ENCODE measurements around the gene FBXW9. TPM values are rescaled to one million over a fixed set of nuclear protein-coding genes. Genes with fewer than 3 reads are reported as not detected.

The FBXW9 gene
- polyA plus RNA-seq, 1 donor from 2014 or later = 16.2 TPM

DNA sequence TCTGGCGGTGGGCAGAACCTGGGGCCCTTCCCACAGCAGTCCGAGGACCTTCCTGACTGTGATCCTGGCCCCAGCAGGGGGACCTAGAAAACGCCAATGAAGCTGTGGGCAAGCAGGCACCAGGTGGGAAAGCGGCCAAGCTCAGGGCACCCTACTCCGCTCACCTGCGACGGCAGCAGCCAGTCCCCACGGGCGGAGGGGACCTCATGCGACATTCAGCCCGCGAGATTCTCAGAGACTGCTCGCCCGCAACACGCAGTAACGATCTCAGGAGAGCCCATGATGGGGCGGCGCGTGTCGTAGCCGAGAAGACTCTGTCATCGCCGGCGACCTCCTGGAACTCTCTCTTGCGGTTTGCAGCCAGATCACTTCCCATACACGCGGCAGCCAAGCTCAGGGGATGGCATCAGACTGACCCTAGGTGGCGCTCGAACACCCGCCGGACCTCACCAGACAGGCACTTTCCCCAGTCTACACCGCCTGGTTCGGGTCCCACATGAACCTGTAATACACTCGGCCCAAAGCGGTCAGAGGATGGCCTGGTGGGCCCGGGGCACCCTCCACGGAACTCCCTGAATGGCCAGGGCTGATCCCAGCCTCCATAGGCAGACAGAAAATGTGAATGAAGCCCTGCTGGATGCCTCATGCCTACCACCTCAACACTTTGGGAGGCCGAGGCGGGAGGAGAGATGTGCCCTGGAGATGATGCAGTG is 56.4 kb downstream of the FBXW9 start:
- Histone ChIP-seq H3K27ac (ENCODE audit: low read length) (no peak overlapping the region), H3F3A (ENCODE audit: insufficient read depth, low read length, poor library complexity, severe bottlenecking) (no peaks in the 10 kb centered on the region), H3K9me3 (ENCODE audit: low read length) (no peaks in the 10 kb centered on the region), H3K4me2 (ENCODE audit: low read length) (no peak overlapping the region), H2AFZ (ENCODE audit: low read depth, low read length) (no peak overlapping the region), H3K9ac (ENCODE audit: low read length) (no peak overlapping the region), H4K20me1 (ENCODE audit: insufficient read depth) (no peaks in the 10 kb centered on the region), H3K9me2 (ENCODE audit: insufficient read depth, low read length) (no peaks in the 10 kb centered on the region), H3K4me3 (ENCODE audit: low read length) (no peak overlapping the region), H3K79me2 (replicated peaks; ENCODE audit: insufficient read depth, low read length) (no peaks in the 10 kb centered on the region), H3K27me3 (ENCODE audit: insufficient read depth, low read depth, low read length) (no peaks in the 10 kb centered on the region), H3K36me3 (ENCODE audit: insufficient read depth, low read length) (no peaks in the 10 kb centered on the region)
- TF ChIP-seq RAD21 (conservative IDR thresholded peaks at IDR 0.05) (no peak), CTCF (IDR thresholded peaks at IDR 0.05; ENCODE audit: poor library complexity, severe bottlenecking) (peak; percentile 49), TAF1 (IDR thresholded peaks at IDR 0.05; ENCODE audit: low read depth) (no peak), EZH2 (IDR thresholded peaks at IDR 0.05; ENCODE audit: borderline replicate concordance, insufficient read depth, low read length, poor library complexity, severe bottlenecking) (no peak)
- TF ChIP-seq, protein P1, sequence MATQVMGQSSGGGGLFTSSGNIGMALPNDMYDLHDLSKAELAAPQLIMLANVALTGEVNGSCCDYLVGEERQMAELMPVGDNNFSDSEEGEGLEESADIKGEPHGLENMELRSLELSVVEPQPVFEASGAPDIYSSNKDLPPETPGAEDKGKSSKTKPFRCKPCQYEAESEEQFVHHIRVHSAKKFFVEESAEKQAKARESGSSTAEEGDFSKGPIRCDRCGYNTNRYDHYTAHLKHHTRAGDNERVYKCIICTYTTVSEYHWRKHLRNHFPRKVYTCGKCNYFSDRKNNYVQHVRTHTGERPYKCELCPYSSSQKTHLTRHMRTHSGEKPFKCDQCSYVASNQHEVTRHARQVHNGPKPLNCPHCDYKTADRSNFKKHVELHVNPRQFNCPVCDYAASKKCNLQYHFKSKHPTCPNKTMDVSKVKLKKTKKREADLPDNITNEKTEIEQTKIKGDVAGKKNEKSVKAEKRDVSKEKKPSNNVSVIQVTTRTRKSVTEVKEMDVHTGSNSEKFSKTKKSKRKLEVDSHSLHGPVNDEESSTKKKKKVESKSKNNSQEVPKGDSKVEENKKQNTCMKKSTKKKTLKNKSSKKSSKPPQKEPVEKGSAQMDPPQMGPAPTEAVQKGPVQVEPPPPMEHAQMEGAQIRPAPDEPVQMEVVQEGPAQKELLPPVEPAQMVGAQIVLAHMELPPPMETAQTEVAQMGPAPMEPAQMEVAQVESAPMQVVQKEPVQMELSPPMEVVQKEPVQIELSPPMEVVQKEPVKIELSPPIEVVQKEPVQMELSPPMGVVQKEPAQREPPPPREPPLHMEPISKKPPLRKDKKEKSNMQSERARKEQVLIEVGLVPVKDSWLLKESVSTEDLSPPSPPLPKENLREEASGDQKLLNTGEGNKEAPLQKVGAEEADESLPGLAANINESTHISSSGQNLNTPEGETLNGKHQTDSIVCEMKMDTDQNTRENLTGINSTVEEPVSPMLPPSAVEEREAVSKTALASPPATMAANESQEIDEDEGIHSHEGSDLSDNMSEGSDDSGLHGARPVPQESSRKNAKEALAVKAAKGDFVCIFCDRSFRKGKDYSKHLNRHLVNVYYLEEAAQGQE (IDR thresholded peaks at IDR 0.05; ENCODE audit: borderline replicate concordance) = no peak

Small RNA genes lying within 50 kb of the gene (small RNA-seq; reads per million reads assigned to genes)
- gene SNORD41 = 14.8 to 74.9 (median 47.1) reads per million in 3 experiments

Other genes starting within 250 kb of the FBXW9 start
- 16.1 and 17.4 TPM in 2 replicates for gene ZNF709, start 211.8 kb downstream of the FBXW9 start, polyA plus RNA-seq
- gene ZNF564, start 145.1 kb downstream of the FBXW9 start, polyA plus RNA-seq = 7.3 and 7.6 TPM in 2 replicates
- gene ZNF490, start 85.8 kb downstream of the FBXW9 start, polyA plus RNA-seq = 6.1 and 6.7 TPM in 2 replicates
- gene ZNF791, start 85.7 kb downstream of the FBXW9 start, polyA plus RNA-seq = 10.2 and 11.0 TPM in 2 replicates
- gene MAN2B1, start 29.9 kb downstream of the FBXW9 start, polyA plus RNA-seq = 11.5 and 23.4 TPM in 2 replicates
- 45.3 and 51.3 TPM in 2 replicates for gene WDR83, start 29.8 kb downstream of the FBXW9 start, polyA plus RNA-seq
- gene DHPS, start 14.8 kb downstream of the FBXW9 start, polyA plus RNA-seq = 227 and 239 TPM in 2 replicates
- not detected in 2 replicates for gene GNG14, start 8.6 kb downstream of the FBXW9 start, polyA plus RNA-seq
- 88.0 and 98.6 TPM in 2 replicates for gene TNPO2, start 27.3 kb upstream of the FBXW9 start, polyA plus RNA-seq
- 405 and 418 TPM in 2 replicates for gene TRIR, start 38.1 kb upstream of the FBXW9 start, polyA plus RNA-seq
- 89.6 and 112 TPM in 2 replicates for gene GET3, start 40.9 kb upstream of the FBXW9 start, polyA plus RNA-seq
- gene BEST2, start 55.2 kb upstream of the FBXW9 start, polyA plus RNA-seq = not detected in 2 replicates
- 28.4 and 44.3 TPM in 2 replicates for gene HOOK2, start 78.9 kb upstream of the FBXW9 start, polyA plus RNA-seq
- gene JUNB, start 94.9 kb upstream of the FBXW9 start, polyA plus RNA-seq = 18.7 and 29.4 TPM in 2 replicates
- gene PRDX2, start 105.2 kb upstream of the FBXW9 start, polyA plus RNA-seq = 832 and 882 TPM in 2 replicates
- gene THSD8, start 105.4 kb upstream of the FBXW9 start, polyA plus RNA-seq = not detected in 2 replicates
- gene RNASEH2A, start 110.0 kb upstream of the FBXW9 start, polyA plus RNA-seq = 25.7 and 28.2 TPM in 2 replicates
- 1.0 TPM in 1 of 2 replicates, not detected in the other for gene RTBDN, start 137.9 kb upstream of the FBXW9 start, polyA plus RNA-seq
- gene MAST1, start 141.9 kb upstream of the FBXW9 start, polyA plus RNA-seq = 65.0 and 105 TPM in 2 replicates
- 0.59 TPM in 1 of 2 replicates, not detected in the other for gene DNASE2, start 184.8 kb upstream of the FBXW9 start, polyA plus RNA-seq
- gene KLF1, start 190.6 kb upstream of the FBXW9 start, polyA plus RNA-seq = not detected in 2 replicates
- gene GCDH, start 194.5 kb upstream of the FBXW9 start, polyA plus RNA-seq = 35.4 and 51.5 TPM in 2 replicates
- 1.5 and 1.6 TPM in 2 replicates for gene SYCE2, start 222.7 kb upstream of the FBXW9 start, polyA plus RNA-seq
- 47.6 and 55.9 TPM in 2 replicates for gene FARSA, start 237.1 kb upstream of the FBXW9 start, polyA plus RNA-seq
- 211 and 242 TPM in 2 replicates for gene CALR, start 242.0 kb upstream of the FBXW9 start, polyA plus RNA-seq
- 37.4 and 42.1 TPM in 2 replicates for gene RAD23A, start 249.2 kb upstream of the FBXW9 start, polyA plus RNA-seq

Measured in neural cell (in vitro differentiated cells).